ENCODE data around the gene F2RL3.

F2RL3 gene

GRCh38 chr19:16915734-16916133, 26.9 kb downstream of the F2RL3 start:
- TF ChIP-seq, protein P1, sequence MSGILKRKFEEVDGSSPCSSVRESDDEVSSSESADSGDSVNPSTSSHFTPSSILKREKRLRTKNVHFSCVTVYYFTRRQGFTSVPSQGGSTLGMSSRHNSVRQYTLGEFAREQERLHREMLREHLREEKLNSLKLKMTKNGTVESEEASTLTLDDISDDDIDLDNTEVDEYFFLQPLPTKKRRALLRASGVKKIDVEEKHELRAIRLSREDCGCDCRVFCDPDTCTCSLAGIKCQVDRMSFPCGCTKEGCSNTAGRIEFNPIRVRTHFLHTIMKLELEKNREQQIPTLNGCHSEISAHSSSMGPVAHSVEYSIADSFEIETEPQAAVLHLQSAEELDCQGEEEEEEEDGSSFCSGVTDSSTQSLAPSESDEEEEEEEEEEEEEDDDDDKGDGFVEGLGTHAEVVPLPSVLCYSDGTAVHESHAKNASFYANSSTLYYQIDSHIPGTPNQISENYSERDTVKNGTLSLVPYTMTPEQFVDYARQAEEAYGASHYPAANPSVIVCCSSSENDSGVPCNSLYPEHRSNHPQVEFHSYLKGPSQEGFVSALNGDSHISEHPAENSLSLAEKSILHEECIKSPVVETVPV (CRISPR knock-in tag; IDR thresholded peaks at IDR 0.05), result no peak
- TF ChIP-seq CSDC2 (CRISPR knock-in tag; IDR thresholded peaks at IDR 0.05) (no peak), GLIS3 (CRISPR knock-in tag; IDR thresholded peaks at IDR 0.05) (no peak), OSR1 (CRISPR knock-in tag; IDR thresholded peaks at IDR 0.05) (no peak), ZC3H10 (CRISPR knock-in tag; IDR thresholded peaks at IDR 0.05) (no peak), TCF4 (CRISPR knock-in tag; IDR thresholded peaks at IDR 0.05; ENCODE audit: borderline replicate concordance) (no peak), PATZ1 (CRISPR knock-in tag; IDR thresholded peaks at IDR 0.05; ENCODE audit: borderline replicate concordance) (no peak), TOX (CRISPR knock-in tag; IDR thresholded peaks at IDR 0.05; ENCODE audit: borderline replicate concordance) (no peak), ZFP3 (CRISPR knock-in tag; IDR thresholded peaks at IDR 0.05) (no peak), ZNF70 (CRISPR knock-in tag; IDR thresholded peaks at IDR 0.05) (no peak), RARB (CRISPR knock-in tag; IDR thresholded peaks at IDR 0.05) (no peak), ZFP30 (CRISPR knock-in tag; IDR thresholded peaks at IDR 0.05) (no peak), ZNF565 (CRISPR knock-in tag; conservative IDR thresholded peaks at IDR 0.05; ENCODE audit: low read depth) (no peak), PPARA (CRISPR knock-in tag; IDR thresholded peaks at IDR 0.05; ENCODE audit: borderline replicate concordance) (no peak), ISL1 (CRISPR knock-in tag; IDR thresholded peaks at IDR 0.05) (no peak), ZNF8 (CRISPR knock-in tag; IDR thresholded peaks at IDR 0.05) (no peak), SNAI2 (CRISPR knock-in tag; IDR thresholded peaks at IDR 0.05) (no peak)
- TF ChIP-seq, protein P2, sequence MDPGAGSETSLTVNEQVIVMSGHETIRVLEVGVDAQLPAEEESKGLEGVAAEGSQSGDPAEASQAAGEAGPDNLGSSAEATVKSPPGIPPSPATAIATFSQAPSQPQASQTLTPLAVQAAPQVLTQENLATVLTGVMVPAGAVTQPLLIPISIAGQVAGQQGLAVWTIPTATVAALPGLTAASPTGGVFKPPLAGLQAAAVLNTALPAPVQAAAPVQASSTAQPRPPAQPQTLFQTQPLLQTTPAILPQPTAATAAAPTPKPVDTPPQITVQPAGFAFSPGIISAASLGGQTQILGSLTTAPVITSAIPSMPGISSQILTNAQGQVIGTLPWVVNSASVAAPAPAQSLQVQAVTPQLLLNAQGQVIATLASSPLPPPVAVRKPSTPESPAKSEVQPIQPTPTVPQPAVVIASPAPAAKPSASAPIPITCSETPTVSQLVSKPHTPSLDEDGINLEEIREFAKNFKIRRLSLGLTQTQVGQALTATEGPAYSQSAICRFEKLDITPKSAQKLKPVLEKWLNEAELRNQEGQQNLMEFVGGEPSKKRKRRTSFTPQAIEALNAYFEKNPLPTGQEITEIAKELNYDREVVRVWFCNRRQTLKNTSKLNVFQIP (CRISPR knock-in tag; IDR thresholded peaks at IDR 0.05; ENCODE audit: borderline replicate concordance, low read depth), result no peak
- TF ChIP-seq, protein P3, sequence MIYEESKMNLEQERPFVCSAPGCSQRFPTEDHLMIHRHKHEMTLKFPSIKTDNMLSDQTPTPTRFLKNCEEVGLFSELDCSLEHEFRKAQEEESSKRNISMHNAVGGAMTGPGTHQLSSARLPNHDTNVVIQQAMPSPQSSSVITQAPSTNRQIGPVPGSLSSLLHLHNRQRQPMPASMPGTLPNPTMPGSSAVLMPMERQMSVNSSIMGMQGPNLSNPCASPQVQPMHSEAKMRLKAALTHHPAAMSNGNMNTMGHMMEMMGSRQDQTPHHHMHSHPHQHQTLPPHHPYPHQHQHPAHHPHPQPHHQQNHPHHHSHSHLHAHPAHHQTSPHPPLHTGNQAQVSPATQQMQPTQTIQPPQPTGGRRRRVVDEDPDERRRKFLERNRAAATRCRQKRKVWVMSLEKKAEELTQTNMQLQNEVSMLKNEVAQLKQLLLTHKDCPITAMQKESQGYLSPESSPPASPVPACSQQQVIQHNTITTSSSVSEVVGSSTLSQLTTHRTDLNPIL (CRISPR knock-in tag; IDR thresholded peaks at IDR 0.05; ENCODE audit: low read depth), result no peak
- TF ChIP-seq, protein P4, sequence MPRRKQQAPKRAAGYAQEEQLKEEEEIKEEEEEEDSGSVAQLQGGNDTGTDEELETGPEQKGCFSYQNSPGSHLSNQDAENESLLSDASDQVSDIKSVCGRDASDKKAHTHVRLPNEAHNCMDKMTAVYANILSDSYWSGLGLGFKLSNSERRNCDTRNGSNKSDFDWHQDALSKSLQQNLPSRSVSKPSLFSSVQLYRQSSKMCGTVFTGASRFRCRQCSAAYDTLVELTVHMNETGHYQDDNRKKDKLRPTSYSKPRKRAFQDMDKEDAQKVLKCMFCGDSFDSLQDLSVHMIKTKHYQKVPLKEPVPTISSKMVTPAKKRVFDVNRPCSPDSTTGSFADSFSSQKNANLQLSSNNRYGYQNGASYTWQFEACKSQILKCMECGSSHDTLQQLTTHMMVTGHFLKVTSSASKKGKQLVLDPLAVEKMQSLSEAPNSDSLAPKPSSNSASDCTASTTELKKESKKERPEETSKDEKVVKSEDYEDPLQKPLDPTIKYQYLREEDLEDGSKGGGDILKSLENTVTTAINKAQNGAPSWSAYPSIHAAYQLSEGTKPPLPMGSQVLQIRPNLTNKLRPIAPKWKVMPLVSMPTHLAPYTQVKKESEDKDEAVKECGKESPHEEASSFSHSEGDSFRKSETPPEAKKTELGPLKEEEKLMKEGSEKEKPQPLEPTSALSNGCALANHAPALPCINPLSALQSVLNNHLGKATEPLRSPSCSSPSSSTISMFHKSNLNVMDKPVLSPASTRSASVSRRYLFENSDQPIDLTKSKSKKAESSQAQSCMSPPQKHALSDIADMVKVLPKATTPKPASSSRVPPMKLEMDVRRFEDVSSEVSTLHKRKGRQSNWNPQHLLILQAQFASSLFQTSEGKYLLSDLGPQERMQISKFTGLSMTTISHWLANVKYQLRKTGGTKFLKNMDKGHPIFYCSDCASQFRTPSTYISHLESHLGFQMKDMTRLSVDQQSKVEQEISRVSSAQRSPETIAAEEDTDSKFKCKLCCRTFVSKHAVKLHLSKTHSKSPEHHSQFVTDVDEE (CRISPR knock-in tag; IDR thresholded peaks at IDR 0.05), result no peak

DNA sequence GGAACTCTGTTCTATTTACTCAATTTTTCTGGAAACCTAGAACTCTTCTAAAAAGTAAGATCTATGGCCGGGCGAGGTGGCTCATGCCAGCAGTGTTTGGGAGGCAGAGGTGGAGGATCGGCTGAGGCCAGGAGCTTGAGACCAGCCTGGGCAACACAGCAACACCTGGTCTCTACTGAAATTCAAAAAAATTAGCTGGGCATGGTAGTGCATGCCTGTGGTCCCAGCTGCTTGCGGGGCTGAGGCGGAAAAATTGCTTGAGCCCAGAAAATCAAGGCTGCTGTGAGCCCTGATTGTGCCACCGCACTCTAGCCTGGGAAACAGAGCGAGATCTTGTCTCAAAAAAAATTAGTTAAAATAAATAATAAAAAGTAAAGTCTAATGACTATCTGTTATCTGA, 28.6 kb downstream of the F2RL3 start:
- TF ChIP-seq, protein P4 (CRISPR knock-in tag; IDR thresholded peaks at IDR 0.05), result no peak

More at GRCh38 chr19:16915734-16916133, 26.9 kb downstream of the F2RL3 start:
- no peak for ATAC-seq

More for the DNA sequence above, 28.6 kb downstream of the F2RL3 start:
- no peak for ATAC-seq

Measured in SK-N-SH treated with all-trans-retinoic acid at 6 μM for 48 hours (cell line).